Hypothalamus (tissue), 51 donors: ENCODE results near the gene UBE2R2.
"Not testable (repeated sequence)": the region's sequence is repeated elsewhere in the genome, so short reads cannot be mapped to it uniquely, and the experiment has no call there.

ENCODE experiments used
- DNase-seq, 51 donors: peaks; one replicate each; lab custom pipeline; 2025; lab: John Stamatoyannopoulos, UW

UBE2R2 gene

DNA sequence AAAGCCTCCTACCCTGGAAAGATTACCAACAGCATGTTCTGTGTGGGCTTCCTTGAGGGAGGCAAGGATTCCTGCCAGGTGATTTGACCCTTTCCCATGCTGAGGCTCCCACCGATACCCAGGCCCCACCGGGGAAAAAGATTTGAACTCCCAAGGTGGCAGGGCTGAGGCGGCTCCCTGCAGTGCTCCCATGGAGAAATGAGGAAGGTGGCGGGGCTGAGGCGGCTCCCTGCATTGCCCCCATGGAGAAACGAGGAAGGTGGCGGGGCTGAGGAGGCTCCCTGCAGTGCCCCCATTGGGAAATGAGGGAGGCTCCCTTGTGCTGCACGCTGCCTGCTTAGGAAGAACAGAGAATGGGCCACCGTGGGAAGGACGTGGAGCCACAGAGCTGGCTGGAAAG lies 18.4 kb upstream of the UBE2R2 start:
- DNase-seq: no peak

DNA sequence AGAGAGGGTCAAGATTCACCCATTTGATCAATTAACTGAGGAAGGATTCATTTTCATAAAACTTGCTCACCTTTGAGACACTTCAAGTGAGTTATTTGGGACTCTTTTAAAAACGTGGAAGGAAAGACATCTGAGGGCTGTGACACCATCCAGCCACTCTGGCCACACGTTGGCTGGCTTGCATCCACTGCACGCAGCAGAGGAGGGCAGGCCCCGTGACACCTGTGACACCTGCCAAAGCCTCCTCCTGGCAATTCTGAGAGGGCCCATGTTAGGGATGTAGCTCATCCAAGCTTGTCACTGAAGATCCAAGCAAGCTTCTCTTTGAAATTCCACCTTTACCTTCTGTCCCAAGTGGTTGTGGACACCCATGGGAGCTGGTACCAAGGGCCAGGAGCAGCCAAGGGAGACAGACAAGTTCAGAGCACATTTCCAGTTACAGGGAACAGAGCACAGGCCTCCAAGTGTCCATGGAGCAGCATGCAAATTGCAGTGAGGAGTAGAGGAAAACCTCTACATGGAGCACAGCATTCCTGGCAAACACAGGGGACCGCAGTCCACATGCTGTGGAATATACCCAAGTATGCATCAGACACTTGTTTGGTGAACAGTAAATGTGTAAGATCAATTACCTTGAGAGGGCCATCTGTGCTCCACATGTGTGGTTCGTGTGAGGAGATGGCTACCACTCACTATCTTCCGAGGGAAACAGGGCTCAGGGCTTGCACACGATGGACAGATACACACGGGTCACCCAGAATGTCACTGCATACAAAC lies 16.8 kb upstream of the UBE2R2 start:
- DNase-seq: no peak

DNA sequence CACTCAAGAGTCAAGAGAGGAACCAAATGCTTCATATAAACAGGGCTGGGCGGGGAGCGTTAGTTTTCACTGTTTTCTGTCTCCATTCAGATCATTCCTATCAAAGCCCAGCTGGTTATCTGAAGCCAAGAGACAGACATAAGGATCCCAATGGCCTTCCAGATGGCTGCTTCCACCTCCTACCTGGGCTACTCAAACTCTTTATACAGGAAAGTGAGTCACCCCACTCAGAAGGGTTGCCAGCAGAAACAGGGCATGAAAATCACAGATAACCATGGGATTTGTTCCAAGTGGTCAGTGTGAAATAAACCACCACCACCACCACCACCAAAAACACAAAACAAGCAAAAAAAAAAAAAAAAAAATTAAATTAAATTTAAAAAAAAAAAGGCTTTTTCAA lies 16.1 kb upstream of the UBE2R2 start:
- DNase-seq: no peak

DNA sequence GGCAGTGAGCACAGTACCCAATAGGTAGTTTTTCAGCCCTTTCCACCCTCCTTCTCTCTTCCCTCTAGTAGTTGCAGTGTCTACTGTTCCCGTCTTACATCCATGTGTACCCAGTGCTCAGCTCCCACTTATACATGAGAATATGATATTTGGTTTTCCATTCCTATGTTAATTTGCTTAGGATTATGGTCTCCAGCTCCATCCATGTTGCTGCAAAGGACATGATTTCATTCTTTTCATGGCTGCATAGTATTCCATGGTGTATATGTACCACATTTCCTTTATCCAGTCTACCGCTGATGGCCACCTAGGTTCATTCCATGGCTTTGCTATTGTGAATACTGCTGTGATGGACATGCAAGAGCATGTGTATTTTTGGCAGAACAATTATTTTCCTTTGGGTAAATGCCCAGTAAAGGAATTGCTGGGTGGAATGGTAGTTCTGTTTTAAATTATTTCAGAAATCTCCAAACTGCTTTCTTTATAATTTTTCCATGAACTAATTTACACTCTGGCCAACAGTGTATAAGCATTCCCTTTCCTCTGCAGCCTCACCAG lies 14.9 kb upstream of the UBE2R2 start:
- DNase-seq: not testable (repeated sequence)

DNA sequence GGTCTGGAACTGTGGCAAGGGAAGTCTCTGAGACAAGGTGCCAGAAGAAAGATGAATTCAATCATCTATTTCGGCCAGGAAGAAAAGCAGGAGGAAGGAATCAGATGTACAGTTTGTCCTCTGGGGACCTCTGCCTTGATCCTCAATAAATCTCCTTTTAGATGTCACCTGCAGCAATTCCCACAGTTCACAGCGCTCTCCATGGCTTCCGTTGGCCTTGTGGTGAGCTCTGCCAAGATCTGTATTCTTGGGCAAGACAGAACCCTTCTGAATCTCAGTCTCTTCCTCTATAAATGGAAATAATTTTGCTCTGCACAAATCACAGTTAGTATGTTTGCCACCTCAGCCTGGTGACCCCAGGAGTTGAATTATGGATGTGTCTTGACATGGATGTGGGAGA lies 12.8 kb upstream of the UBE2R2 start:
- DNase-seq: not testable (repeated sequence)

DNA sequence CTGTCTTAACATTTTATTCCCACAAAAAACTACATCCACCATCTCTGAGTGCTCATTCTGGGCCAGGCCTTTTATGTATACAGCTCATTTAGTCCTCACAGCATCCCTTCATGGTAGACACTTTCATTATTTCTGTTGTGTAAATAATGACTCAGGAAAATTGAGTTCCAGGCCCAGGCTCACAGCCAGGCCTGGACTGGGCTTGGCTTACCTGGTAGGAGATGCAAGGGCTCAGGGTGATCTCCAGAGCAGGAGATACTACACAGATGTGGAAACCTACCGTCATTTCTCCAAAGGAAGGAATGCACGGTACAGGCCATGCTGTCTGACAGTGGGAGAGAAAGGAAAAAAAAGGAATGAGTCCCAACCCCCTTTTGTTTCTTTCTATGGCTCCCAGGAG lies 9.8 kb upstream of the UBE2R2 start:
- DNase-seq: not testable (repeated sequence)

DNA sequence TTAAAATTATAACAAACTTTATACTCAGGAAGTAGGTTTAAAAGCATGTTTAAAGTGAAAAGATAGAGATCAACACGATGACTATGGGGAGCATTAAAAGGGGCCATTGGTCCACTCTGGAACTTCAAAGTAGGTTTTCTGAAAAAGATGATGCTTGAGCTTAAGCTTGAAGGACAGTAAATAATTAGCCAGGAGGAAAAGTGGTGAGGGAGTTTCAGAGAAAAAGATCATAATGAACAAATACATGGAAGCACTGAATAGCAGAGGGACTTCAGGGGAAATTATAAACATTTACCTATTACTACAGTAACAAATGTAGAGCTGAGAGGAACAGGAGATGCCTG lies 8.0 kb upstream of the UBE2R2 start:
- not testable (repeated sequence) for DNase-seq

DNA sequence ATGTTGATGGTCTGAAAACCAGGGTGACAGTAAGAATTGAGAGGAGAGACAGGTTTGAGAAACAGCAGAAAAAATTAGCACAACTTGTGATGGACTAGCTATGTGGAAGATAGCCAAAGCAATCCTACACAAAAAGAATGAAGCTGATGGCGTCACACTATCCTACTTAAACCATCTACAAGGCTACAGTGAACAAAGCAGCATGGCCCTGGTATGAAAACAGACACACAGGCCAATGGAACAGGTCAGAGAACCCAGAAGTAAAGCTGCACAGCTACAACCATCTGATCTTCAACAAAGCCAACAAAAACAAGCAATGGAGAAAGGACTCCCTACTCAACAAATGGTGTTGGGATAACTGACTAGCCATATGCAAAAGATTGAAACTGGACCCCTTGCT lies 7.5 kb upstream of the UBE2R2 start:
- no peak for DNase-seq

DNA sequence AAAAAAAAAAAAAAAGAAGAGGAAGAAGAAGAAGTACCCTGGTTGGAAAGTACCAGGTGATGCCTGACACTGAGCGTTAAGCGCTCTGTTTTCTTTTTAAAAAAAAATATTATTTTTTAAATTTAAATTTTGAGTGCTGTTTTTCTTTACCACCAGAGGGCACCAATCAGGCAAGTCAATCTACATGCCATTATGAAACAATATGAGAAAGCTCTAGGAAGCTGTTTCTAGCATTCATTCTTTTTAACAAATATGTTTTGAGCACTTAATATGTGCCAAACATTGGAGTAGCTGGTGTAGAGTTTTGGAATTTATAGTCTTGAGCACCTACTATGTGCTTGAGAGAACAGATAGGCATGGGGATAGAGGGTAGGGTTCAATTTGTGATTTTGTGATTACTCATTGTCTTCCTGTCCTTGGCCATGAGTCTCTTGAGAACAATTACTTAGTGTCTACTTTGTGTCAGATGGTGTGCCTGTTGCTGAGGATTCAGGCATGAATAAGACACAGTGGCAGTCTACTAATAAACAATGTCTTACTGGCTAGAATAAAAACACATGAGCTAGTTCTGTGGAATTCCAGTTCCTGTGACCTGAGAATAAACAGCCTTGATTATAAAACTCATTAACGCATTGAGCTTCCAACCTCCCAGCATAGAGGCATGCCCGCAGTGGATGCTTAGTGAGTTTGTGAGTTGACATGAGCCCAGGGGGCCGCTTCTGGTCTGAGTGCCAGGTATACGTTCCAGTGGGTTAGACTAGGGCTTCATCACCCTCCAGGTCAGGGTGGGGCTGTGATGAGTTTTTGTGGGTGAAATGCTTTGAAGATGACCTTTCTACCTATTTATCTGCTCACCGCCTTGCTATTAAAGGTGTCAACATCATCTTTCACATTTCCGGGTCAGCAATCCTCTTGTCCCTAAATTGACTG lies 3.0 kb upstream of the UBE2R2 start:
- DNase-seq: peak in 18 of 51 donors; percentile 5 to 92 (median 26)

DNA sequence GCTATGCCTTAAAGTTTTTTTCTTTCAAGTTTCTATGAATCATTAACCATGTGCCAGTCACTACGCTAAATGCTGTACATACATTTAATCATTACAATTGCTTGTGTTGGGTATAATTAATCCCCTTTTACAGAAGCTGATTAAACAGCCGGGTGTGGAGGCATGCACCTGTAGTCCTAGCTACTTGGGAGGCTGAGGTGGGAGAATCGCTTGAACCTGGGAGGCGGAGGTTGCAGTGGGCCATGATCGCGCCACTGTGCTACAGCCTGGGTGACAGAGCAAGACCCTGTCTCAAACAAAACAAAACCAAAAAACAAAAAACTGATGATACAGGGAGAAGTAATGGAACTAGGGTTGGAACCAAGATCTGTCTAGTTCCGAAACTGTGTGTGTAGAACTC lies 1.2 kb upstream of the UBE2R2 start:
- no peak for DNase-seq

DNA sequence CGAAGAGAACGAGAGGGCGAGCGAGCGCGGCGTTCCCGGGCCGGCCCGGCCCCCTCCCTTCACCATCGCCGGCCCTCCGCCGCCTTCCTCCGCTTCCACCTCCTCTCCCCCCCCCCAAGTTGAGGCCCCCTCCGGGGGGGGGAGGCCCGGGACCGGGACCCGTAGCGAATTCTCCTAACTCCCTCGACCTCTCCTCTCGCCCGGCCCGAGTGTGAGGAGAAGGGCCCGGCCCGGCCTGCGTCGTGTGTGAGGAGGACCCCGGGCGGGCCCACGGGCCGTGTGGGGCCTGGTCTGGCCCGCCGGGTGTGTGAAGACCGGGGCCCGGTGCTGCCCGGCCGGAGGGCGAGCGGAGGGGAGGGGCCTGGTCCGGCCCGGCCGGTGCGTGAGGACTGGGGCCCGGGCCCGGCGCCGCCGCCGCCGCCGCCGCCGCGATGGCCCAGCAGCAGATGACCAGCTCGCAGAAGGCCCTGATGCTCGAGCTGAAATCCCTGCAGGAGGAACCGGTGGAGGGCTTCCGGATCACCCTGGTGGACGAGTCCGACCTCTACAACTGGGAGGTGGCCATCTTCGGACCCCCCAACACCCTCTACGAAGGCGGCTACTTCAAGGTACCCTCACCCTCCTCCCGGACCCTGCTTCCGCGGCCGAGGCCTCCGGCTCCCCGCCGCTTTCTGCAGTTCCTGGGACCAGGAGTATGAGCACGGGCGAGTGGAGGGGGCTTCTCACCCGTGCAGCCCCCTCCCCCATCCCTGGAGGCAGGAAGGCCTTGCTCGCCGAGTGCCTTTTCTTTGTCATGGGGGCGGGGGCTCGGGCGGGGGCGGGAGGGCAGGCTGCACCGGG lies 587 bp downstream of the UBE2R2 start:
- peak in 42 of 51 donors; percentile 18 to 89 (median 60) for DNase-seq

DNA sequence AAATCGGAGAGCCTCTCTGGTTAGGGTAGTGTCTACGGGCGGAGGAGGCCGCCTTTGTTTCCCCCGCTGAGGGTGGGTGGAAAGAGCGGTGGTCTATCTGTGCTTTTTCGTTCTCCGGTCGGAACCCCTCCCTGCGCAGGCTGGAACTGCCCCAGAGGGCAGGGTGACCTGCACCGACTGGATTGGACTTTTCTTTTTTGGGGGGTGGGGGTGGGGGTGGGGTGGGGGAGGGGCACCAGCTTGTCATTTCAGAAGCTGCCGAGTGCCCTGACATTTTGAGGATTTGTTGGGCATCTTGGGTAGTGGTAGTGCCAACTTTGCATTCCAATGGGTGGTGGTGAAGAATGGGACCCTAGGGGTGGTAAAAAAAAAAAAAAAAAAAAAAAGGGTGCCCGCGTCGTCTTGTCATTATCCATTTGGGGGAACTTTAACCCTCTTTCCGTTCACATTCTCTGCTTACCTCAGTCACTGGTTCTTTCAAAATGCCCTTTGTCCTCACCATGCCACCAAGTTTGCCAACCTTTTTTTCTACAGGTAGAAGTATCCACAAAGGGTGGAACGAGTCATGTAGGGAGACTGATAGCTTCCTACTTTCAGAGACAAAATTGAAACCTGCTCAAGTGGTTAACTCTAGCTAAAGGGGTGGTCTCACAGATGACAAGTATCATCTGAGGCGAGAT lies 1.3 kb downstream of the UBE2R2 start:
- peak in 15 of 51 donors; percentile 19 to 69 (median 52) for DNase-seq

DNA sequence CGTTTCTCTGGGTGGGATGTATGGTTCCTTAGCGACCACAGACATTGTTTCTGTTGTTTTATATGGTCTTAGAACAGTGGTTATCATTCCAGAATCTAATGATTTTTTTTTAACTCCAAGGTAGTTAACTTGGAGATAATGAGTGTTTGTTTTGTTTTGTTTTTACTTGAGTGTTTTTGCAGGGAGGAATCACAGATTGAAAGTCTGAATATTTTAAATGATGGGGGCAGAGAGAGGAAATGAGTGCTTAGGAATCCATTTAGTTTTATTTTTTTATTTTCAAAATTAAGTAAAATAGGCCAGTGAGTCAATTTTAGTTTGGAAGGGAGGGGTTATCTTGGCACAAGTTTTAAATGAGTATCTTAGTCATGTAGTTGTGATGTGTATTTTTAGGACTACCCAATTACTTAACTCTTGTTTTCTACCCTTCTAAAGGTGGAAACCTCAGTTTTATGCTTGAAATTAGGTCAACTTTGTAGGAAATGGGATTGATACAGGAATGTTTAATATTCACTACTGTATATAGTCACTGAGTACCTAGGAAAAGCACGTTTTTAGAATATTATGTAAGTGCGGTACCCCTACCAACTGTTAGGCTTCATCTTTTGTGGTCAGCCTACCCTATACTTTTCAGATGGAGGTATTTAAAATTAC lies 2.0 kb downstream of the UBE2R2 start:
- no peak for DNase-seq

DNA sequence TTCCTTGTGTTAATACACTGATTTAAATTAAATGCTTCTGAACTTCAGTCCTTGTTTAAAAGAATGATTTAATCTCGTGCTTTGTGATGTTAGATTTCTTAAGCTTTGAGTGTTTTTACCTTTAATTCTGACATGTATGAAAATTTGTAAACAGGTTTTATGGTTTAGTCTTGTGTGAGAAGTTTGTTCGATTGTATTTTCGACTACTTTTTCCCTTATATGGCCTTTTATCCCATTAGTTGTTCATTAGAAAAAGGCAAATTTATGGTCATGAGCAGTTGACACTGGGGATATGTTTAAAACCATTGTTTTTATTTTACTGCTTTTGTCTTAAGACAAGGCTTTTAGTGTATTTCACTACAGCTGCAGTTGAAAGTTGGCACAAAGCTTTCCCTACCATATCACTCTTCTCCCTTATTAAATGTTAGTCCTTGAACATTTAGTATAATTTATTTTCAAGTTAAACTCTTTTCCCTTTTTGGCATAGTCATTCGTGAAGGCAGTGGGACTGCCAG lies 3.3 kb downstream of the UBE2R2 start:
- peak in 1 of 51 donors; percentile 24 for DNase-seq

DNA sequence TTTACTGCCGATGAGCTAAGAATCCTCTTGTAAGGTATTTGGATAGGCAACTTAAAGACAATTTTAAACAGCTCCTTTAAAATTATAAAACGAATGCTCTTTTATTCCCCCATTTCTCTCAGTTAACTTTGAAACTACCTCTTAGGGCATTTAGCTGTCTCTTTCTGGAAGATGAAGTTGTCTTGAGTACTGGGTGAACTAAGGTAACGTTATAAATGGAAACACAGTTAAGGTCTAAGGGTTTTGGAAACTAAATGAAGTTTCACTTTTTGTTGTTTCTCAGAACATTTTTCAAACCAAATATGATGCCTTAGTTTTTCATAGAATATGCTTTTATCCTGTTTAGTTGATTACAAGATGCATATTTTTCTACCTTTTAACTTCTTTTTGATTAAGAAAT lies 6.8 kb downstream of the UBE2R2 start:
- no peak for DNase-seq

DNA sequence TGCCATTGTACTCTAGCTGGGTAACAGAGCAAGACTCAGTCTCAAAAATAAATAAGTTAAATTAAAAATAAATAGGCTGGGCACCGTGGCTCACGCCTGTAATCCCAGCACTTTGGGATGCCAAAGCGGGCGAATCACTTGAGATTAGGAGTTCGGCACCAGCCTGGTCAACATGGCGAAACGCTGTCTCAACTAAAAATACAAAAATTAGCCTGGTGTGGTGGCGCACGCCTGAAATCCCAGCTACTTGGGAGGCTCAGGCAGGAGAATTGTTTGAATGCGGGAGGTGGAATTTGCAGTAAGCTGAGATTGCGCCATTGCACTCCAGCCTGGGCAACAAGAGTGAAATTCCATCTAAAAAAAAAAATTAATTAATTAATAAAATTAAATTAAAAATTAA lies 10.3 kb downstream of the UBE2R2 start:
- DNase-seq: not testable (repeated sequence)

DNA sequence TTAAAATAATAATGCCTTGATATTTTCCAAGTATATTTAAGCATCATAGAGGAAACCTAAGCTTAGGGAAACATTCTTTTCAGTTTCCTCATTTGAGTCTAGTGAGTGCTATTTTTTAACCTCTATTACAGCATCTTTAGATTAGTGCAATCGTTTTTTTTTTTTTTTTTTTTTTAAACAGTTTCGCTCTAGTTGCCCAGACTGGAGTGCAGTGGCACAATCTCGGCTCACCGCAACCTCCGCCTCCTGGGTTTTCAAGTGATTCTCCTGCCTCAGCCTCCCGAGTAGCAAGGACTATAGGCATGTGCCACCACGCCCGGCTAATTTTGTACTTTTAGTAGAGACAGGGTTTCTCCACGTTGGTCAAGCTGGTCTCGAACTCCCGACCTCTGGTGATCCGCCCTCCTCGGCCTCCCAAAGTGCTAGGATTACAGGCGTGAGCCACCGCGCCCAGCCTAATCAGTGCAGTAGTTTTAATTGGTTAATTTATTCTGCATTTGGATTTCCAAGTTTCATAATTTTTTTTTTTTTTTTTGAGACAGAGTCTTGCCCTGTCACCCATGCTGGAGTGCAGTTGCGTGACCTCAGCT lies 12.8 kb downstream of the UBE2R2 start:
- not testable (repeated sequence) for DNase-seq

DNA sequence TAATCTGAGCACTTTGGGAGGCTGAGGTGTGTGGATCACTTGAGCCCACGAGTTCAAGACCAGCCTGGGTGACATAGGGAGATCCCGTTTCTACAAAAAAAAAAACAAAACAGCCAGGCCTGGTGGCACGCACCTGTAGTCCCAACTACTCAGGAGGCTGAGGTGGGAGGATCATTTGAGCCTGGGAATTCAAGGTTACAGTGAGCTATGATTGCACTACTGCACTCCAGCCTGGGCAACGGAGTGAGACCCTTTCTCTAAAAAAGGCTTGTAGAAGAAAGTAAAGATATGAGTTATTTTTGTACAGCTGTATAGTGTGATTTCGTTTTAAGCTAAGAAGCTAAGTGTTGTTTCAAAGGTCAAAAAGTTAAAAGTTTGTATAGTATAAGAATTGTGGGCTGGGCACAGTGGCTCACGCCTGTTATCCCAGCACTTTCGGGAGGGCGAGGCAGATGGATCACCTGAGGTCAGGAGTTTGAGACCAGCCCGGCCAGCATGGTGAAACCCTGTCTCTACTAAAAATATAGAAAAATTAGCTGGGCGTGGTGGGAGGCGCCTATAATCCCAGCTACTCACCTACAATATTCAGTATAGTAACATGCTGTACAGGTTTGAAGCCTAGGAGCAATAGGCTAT lies 18.8 kb downstream of the UBE2R2 start:
- DNase-seq: no peak
